GM21737 (cell line): ENCODE data around the gene TRMU.

ENCODE experiments used
- ATAC-seq: cut with Tn5 transposase; IDR thresholded peaks from one replicate; pipeline ENCODE4 v1.9.1; 2021; ENCODE audit warnings: mild to moderate bottlenecking, moderate library complexity; ENCODE audit not compliant: unreplicated experiment

TRMU gene

DNA sequence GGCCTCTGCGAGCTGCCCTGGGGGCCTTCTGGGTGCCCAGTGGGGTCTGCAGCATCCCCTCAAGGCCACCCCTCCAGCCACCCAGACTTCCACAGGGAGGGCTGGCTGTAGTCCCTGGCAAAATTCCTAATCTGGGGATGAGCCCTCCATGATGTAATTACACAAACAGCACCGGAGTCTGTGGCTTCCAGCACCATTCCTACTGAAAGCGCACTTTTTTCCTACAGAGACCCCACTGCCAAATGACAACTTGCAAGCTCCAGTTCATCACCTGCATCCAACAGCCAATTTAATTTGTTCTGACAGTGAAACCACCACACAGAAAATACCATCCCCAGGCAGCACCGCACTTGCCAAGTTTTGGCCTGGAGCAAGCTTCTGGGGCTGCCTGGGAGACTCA lies 70.4 kb downstream of the TRMU start:
- no peak for ATAC-seq

DNA sequence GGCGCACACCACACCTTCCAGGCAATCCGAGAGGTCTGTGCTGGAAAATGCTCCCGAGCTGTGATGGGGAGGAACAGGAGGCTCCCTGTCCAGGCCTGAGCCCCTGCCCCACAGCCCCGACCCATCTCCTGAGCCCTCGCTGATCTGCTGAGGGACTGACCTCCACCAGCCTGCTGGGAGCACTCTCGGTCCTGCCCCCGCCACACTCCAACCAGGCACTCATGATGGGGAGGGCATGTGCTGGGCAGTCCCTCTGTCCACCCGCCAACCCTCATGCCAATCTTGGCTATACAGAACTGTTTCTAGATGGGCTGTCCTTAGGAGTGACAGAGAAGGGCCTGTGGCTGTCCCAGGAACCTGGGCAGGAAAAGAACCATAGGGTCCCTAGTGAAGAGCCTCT lies 70.8 kb downstream of the TRMU start:
- no peak for ATAC-seq

DNA sequence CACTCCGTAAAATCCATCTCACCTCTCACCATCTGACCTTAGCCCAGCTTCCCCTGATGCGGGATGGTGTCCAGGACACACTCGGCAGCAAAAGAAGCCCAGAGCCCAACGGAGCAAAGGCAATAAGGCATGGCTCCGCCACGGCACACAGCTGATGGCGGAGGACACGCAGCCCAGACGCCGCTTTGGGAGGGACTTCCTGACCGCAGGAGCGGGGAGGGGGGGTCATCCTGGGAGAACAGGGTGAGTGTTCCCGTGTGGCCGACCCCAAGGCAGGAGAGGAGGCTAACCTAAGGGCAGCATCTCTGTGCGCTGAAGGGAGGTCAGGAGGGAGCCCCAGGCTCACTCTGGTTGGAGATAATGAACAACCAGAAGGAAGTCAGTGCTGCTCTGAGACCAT lies 71.3 kb downstream of the TRMU start:
- ATAC-seq = no peak
